HG03469 (cell line): ENCODE measurements around the gene AMFR.
A peak's percentile ranks its signal among the peaks of the same experiment; 100 is the strongest.

Experiments
- ATAC-seq: cut with Tn5 transposase; IDR thresholded peaks from one replicate; pipeline ENCODE4 v1.9.1; 2021; ENCODE audit warnings: mild to moderate bottlenecking, moderate library complexity, moderate number of reproducible peaks; ENCODE audit not compliant: unreplicated experiment

The AMFR gene

GRCh38 chr16:56336711-56337110, 88.6 kb downstream of the AMFR start:
- no peak for ATAC-seq

DNA sequence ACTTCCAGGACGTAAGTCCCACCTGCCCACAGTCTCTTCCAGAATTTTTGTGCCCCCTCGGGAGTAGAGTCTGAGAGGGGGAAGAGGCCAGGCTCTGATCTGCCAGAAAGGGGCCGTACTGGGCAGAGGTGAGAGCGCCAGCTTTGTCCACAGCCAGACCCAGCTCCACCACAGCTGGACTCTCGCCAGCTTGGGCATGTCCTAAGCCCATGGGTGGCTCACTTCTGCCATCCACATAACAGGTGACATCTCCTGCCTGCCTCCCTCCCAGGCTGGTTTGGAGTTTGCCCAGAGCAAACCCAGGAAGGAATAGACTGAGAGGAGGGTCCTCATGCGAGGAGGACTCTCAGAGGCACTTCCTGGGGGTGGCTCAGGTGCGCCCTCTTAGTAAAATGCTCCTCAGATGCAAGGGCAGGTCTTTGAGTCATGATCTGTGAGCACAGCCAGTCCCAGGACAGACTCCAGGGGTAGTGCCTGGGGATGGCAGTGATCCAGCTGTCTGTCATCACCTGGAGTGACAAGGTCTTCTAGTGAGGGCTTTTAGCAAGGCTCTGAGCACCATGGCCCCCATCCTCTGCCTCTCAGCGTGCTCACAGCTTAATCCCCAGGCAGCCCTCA, 89.2 kb downstream of the AMFR start:
- ATAC-seq, result no peak

DNA sequence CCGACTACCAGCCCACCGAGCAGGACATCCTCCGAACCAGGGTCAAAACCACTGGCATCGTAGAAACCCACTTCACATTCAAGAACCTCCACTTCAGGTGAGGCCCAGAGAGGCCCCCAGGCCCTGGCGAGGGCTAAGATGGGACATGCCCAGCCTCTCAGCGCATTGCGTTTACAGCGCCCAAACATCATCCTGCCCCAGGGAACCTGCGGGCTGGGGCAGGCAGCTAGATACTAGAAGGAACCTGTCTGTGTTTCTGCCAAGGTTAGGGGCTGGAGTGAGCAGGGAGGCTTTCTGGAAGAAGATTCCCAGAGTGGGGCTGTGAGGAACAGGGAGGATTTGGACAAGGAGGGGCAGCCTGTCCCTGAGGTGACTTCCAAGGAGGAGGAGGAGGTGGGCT, 90.6 kb downstream of the AMFR start:
- ATAC-seq, result no peak

GRCh38 chr16:56332464-56333079, 92.8 kb downstream of the AMFR start:
- no peak for ATAC-seq

- ATAC-seq, result no peak
Measured at GRCh38 chr16:56331915-56332314, 93.4 kb downstream of the AMFR start.

DNA sequence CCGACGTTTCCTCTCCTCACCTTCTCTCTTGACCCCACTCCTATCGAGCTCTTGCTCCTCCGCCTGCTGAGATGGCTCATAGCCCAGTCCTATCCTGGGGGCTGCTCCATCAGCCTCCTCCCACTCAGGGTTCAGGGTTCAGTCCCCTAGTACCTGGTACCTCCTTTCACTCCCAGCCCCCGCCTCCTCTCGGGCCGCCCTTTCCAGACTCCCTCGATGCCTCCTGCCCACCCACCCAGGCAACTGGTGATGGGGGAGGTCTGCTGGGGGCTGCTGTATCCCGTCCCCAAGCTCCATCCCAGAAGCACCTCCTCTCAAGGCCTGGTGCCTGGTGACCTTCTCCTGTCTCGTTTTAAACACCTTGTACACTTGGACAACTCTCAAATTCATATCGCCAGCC, 93.9 kb downstream of the AMFR start:
- no peak for ATAC-seq

DNA sequence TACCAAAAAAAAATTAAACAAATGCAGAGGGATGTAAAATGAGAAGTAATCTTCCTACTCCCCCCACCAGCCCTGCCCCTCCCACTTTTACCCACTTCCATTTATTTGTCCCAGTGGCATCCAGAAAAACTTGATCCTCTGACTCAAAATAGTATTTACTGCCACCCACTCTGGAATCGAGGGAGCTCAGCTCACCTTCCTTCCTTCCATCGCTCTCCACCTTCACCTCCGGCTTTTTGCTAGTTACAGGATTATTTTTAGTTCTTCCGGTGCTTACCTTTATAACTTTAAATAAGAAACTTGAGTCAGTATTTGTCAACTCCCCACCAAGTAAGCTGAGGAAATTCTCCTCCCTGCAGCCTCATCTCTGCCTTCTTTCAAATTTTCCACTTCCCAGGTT, 94.9 kb downstream of the AMFR start:
- ATAC-seq, result no peak

- no peak for ATAC-seq
Measured at GRCh38 chr16:56329887-56330286, 95.5 kb downstream of the AMFR start.

DNA sequence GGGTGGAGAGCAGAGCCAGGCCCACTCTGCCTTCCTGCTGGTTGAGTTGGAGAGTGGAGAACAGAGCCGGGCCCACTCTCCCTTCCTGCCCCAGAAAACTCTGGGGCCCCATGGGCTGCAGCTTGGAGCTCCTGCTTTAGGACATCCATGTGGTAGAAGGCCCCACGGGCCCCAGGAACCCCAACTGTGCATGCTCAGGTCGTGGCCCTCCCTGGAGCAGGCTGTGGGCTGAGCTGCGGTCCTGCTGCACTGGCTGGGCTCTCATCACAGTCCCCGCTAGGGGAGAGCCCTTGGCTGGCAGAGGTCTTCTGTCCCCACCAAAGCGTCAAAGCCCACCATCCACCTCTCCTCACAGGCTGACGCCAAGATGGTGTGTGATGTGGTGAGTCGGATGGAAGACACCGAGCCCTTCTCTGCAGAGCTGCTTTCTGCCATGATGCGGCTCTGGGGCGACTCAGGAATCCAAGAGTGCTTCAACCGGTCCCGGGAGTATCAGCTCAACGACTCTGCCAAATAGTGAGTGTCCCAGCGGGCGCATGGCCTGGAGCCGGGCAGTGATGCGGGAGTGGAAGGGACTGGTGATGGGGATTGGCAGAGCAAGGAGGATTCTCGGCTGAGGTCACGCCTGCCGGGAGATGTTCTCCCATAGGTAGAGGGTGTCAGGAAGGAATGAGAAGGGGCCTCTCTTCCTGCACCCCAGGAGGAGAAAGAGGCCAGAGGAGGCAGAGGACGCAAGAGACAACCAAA, 96.9 kb downstream of the AMFR start:
- ATAC-seq, result no peak

- no peak for ATAC-seq
Measured at GRCh38 chr16:56327929-56328258, 97.5 kb downstream of the AMFR start.

- no peak for ATAC-seq
Measured at GRCh38 chr16:56327071-56327928, 98.0 kb downstream of the AMFR start.

DNA sequence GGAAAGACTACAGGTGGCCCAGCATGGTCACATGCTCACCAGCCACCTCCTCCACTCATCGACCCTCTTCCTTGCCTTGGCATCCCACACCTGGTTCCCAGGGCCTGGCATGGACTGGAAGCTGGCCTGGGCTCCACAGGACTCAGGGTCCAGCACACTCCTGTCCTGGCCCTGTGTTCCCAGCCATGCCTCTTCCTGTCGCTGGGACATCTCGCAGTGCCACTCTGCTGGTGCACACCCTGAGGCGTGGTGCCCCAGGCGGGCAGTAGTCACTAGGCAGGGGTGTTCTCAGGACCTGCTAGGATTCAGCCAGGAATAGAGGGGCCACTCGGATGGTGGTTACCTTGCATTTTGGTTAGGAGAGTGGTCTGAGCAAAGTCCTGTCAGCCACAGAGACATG, 99.4 kb downstream of the AMFR start:
- no peak for ATAC-seq

DNA sequence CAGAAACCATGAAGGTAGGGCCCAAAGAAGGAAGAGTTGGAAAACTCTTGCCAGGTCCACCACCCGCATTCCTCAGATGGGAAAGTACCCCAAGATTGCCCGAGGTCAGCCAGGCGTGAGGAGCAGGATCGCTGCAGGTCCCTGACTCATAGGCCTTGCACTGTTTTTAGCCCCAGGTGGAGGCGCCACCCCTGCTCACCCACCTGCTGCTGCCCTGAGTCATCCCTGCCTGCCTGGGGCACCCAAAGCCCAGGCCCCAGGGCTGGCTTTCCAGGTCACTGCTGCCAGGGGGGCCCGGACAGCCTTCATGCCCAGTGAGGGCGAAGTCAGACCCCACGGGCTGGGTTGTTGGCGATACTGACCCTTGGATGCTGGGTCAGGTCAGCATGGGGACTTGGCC, 100.9 kb downstream of the AMFR start:
- no peak for ATAC-seq

GRCh38 chr16:56321571-56321970, 103.8 kb downstream of the AMFR start:
- no peak for ATAC-seq

- ATAC-seq, result no peak
Measured at GRCh38 chr16:56320811-56321558, 104.4 kb downstream of the AMFR start.

DNA sequence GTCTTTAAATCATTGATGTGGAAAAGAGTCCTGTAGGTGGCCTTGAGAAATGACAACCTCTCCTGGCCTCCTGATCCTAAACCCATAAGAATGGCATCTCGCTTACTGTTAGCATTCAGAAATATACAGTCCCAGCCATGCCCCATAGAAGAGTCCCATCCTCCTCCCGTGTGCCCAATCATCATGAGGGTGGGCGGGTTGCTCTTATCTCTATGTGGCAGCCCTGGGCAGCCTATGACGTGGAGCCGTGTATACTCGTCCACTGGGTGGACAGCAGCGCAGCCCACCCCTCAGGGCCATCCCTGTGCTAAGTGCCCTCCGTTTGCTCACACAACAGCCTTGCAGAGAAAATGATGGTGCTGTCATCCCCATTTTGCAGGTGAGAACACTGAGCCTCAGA, 105.3 kb downstream of the AMFR start:
- ATAC-seq, result no peak

DNA sequence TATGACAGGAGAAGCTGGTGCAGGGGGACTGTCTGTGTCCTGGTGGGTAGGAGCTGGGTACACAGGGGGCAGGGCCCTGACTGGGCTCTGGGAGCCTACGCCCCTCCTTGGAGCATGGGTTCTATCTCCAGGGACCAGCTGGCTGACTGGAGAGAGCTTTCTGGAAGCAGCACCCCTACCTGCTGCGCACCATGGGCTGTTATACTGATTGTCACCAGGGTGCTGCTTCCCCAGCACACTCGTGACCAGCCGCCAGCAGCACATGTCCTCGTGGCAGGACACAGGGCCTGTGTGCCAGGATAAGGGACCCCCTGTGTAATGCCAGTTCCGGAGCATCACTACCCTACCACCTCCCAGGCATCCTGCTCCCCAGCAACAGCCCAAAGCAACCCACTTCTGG, 106.0 kb downstream of the AMFR start:
- ATAC-seq, result no peak

GRCh38 chr16:56318827-56319140, 106.6 kb downstream of the AMFR start:
- ATAC-seq, result no peak

DNA sequence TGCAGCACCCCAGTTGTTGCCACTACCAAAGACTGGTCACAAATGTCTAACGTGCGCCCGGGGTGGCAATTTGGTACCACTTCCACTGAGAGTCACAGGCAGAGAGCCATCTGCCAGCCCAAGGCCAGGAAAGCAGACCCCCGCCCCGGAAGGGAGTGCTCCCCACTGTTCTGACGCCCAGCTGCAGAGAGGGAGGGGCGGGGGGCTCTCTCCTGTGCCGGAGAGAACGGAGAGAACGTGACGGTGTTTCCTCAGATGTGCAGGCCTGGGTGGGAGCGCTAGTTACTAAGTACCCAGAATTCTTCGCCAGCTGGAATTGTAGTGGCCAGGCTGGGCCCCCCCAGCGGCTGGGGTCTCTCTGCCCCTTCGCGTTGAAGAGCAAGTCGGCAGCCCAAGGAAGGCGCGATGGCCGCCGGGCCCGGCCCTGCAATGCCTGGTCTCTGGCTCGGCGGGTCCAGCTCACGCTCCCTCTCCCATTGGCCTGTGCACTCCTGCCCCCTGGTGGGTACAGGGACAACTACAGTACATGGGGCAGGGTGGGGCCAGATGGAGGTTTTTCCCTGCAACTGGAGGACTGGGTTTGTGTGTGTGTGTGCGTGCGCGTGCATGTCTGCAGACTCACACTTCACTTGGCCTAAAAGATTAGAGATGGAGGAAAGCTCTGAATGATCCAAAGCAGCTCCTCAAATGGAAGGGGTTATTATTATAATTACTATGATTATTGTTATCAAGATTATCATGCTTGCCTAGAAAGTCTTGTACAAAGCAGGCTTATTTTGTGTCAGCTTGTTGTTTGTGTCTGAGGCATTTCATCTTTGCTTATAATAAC, 107.1 kb downstream of the AMFR start:
- ATAC-seq, result peak; percentile 77

GRCh38 chr16:56316545-56316944, 108.8 kb downstream of the AMFR start:
- no peak for ATAC-seq
